Prostate gland (tissue), 2 donors: ENCODE data around the gene ADAR. TPM values are rescaled to one million over a fixed set of nuclear protein-coding genes. Genes with fewer than 3 reads are reported as not detected.
A peak's percentile ranks its signal among the peaks of the same experiment; 100 is the strongest.

ENCODE experiments used
- DNase-seq: peaks from one replicate; pipeline ENCODE4 v3.0.0-alpha.2; 2019; ENCODE audit warnings: low spot score
- H3K27ac ChIP-seq, 2 donors: fragments of 200-600 bp; sonication (generic); 2 replicates each; pipeline ENCODE4 v1.5.1; 2017 to 2019
- H3K27me3 ChIP-seq: fragments of 200-600 bp; sonication (generic); replicated peaks from 2 replicates; pipeline ENCODE4 v1.5.1; 2019; ENCODE audit not compliant: insufficient read depth
- H3K36me3 ChIP-seq, 2 donors: fragments of 200-600 bp; sonication (generic); 1 replicate in 1 of 2; 2 replicates in 1 of 2; pipeline versions ENCODE4 v1.5.1 to v1.8.1; 2017 to 2019
- H3K4me1 ChIP-seq: fragments of 200-600 bp; sonication (generic); replicated peaks from 2 replicates; pipeline ENCODE4 v1.5.1; 2019
- H3K4me3 ChIP-seq, 2 donors: fragments of 200-600 bp; sonication (generic); 2 replicates each; pipeline ENCODE4 v1.5.1; 2017 to 2019
- H3K9me3 ChIP-seq: fragments of 200-600 bp; sonication (generic); 2 replicates; pipeline ENCODE4 v1.5.1; 2017
- POLR2A ChIP-seq: fragments of 450-650 bp; IDR thresholded peaks from one replicate; pipeline ENCODE4 v1.6.1; 2016; ENCODE audit warnings: antibody characterized with exemption, mild to moderate bottlenecking
- POLR2AphosphoS5 ChIP-seq: sonication (generic); formaldehyde crosslinking; IDR thresholded peaks from one replicate; pipeline ENCODE4 v1.6.1; 2017; ENCODE audit warnings: antibody characterized with exemption
- WGBS: methylation state at CpG from one replicate; pipeline ENCODE4 v1.1.5; 2018; 5-methylcytosine and 5-hydroxymethylcytosine counted together
- intact Hi-C: fragments of 100-400 bp; cut with DNase I; formaldehyde crosslinking; loops from one replicate; pipeline ENCODE4 v1.14.2; 2022
- total RNA-seq, 2 donors: library from RNA; depleted of rRNA; stranded (reverse); fragments of >200 nt; gene quantifications; one replicate each; pipeline ENCODE4 v1.1.0, GENCODE V29; 2016
- TF ChIP-seq, protein P1 (sequence below), 4 experiments: fragments of 200-600 bp in 2 of 4; fragments of 450-650 bp in 2 of 4; sonication (generic) in 2 of 4; IDR thresholded peaks; 1 replicate in 3 of 4; 2 replicates in 1 of 4; pipeline ENCODE4 v1.5.1; 2016 to 2019; ENCODE audit warnings: antibody characterized with exemption in 4 of 4, mild to moderate bottlenecking in 2 of 4, moderate library complexity in 2 of 4

The ADAR gene
- total RNA-seq, 2 donors from 2014 or later, result 98.1 to 181 TPM

- TF ChIP-seq POLR2A, result no peak
- no peak for TF ChIP-seq POLR2AphosphoS5
- TF ChIP-seq, protein P1, sequence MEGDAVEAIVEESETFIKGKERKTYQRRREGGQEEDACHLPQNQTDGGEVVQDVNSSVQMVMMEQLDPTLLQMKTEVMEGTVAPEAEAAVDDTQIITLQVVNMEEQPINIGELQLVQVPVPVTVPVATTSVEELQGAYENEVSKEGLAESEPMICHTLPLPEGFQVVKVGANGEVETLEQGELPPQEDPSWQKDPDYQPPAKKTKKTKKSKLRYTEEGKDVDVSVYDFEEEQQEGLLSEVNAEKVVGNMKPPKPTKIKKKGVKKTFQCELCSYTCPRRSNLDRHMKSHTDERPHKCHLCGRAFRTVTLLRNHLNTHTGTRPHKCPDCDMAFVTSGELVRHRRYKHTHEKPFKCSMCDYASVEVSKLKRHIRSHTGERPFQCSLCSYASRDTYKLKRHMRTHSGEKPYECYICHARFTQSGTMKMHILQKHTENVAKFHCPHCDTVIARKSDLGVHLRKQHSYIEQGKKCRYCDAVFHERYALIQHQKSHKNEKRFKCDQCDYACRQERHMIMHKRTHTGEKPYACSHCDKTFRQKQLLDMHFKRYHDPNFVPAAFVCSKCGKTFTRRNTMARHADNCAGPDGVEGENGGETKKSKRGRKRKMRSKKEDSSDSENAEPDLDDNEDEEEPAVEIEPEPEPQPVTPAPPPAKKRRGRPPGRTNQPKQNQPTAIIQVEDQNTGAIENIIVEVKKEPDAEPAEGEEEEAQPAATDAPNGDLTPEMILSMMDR (IDR thresholded peaks at IDR 0.05), result no peak
- WGBS, result 77% methylated on average over 6 of the region's 6 CpGs
- peaks cover 24 to 45% of the 10 kb centered on the region in 2 donors for H3K36me3 ChIP-seq
- intact Hi-C loops, result loop anchor here (10.0 kb wide), 2 partner anchors 146 to 514 kb away; partner anchors contain the start of genes EFNA4 and IL6R
- H3K27me3 ChIP-seq, result no peaks in the 10 kb centered on the region
- no peaks in the 10 kb centered on the region for H3K4me1 ChIP-seq
- no peak overlapping the region for H3K4me3 ChIP-seq
- DNase-seq, result no peak
- no peak overlapping the region for H3K27ac ChIP-seq
- no peaks in the 10 kb centered on the region for H3K9me3 ChIP-seq
Observed at GRCh38 chr1:154550657-154551056, 57.3 kb downstream of the ADAR start.

DNA sequence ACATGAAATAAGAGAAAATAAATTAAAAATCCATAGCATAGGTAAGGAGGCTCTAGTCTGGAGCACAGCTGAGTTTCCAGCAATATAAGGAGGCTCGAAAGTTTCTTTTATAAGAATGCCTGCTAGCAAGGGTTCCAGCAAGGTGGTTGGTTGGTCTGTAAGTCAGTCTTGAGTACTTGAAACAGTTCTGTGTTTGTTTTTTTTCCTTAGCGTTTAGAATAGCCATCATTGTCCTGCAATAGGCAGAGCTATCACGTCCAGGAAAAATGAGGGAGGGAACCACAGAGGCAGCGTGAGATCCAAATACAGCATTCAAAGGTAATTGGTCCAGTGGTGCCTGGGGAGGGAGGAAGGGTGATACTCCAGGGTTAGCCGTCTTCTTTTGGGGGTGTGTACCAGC is 57.9 kb downstream of the ADAR start:
- WGBS, result 58% methylated on average over 5 of the region's 5 CpGs
- H3K27ac ChIP-seq, result no peak overlapping the region

DNA sequence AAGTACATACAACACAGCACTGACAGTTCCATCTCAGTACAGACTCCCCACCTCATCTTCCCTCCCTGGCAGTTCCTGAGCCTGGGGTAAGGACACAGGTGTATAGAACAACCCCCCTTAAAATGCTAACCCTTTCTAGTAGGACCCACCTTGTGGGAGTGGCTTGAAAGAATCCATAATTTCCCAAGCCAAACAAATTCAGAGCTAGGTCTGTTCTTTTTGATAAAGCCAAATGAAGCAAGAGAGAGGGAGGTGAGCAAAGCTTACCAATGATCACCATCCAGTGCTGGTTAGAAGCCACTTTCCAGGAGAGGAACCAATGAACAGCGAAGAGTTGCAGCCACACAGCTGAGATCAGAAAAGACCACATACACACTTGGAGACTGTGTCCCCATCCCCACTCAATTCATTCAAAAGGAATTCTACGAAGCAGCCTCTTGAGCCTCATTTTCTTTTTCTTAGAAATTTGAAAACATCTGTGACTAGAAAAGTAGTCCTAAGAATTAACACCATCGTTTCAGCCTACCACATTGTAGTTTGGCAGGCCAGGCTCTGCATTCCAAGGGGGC is 58.7 kb downstream of the ADAR start:
- H3K27me3 ChIP-seq, result no peaks in the 10 kb centered on the region
- DNase-seq, result no peak
- H3K27ac ChIP-seq, result no peak overlapping the region
- H3K4me3 ChIP-seq, result no peak overlapping the region
- intact Hi-C loops, result no loop called here
- 73% methylated on average over 3 of the region's 3 CpGs for WGBS
- H3K4me1 ChIP-seq, result no peaks in the 10 kb centered on the region
- peaks cover 15 to 34% of the 10 kb centered on the region in 2 donors for H3K36me3 ChIP-seq
- TF ChIP-seq POLR2A (no peak), POLR2AphosphoS5 (no peak)
- TF ChIP-seq, protein P1 (IDR thresholded peaks at IDR 0.05), result no peak
- no peaks in the 10 kb centered on the region for H3K9me3 ChIP-seq

More for the DNA sequence above, 57.9 kb downstream of the ADAR start:
- intact Hi-C loops, result loop anchor here (10.0 kb wide), 2 partner anchors 145 to 515 kb away; partner anchors contain the start of genes EFNA4 and IL6R
- H3K4me1 ChIP-seq, result no peaks in the 10 kb centered on the region
- TF ChIP-seq POLR2AphosphoS5 (no peak), POLR2A (no peak)
- TF ChIP-seq, protein P1 (IDR thresholded peaks at IDR 0.05), result no peak
- no peaks in the 10 kb centered on the region for H3K9me3 ChIP-seq
- DNase-seq, result no peak
- no peak overlapping the region for H3K4me3 ChIP-seq
- peaks cover 22 to 42% of the 10 kb centered on the region in 2 donors for H3K36me3 ChIP-seq
- H3K27me3 ChIP-seq, result no peaks in the 10 kb centered on the region

GRCh38 chr1:154548028-154548427 is 60.0 kb downstream of the ADAR start:
- TF ChIP-seq, protein P1 (IDR thresholded peaks at IDR 0.05), result no peak
- no peak for TF ChIP-seq POLR2A
- 18% methylated on average over 1 of the region's 1 CpG for WGBS
- Histone ChIP-seq H3K9me3 (no peaks in the 10 kb centered on the region), H3K4me1 (no peaks in the 10 kb centered on the region), H3K27me3 (no peaks in the 10 kb centered on the region), H3K27ac (peak overlapping the region in 1 of 2 donors; percentile 1), H3K4me3 (no peak overlapping the region), H3K36me3 (peaks cover 15 to 23% of the 10 kb centered on the region in 2 donors)
- no peak for DNase-seq
- intact Hi-C loops, result no loop called here

DNA sequence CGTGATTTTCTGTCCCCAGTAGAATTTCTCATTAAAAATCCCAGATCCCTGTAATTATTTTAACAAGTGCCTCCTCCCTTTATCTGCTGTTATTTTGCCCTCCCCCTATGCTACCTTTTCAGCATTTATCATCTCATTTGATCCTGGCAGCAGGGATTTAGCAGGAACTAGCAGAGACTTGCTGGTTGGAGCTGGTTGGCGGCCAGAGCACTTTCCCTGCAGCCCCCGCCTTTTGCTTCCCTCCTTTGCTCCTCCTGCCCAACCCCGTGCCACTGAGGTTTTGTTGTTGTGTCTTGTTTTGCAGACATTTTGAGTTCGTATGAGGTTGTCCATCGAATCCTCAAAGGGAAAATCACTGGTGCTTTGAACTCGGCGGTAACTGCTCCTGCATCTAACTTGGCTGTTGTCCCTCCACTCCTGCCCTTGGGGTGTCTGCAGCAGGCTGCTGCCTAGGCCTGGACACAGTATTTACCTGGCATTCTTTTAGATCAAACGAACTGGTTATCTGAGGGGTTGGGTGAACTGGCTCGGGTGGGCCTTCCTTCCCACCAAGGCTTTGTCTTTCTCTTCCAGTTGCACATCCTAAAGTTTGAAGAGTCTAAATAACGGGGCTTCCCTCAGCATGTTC is 60.8 kb downstream of the ADAR start:
- Histone ChIP-seq H3K4me1 (no peaks in the 10 kb centered on the region), H3K9me3 (no peaks in the 10 kb centered on the region), H3K27me3 (no peaks in the 10 kb centered on the region), H3K27ac (peak overlapping the region; percentile 1 to 7), H3K4me3 (no peak overlapping the region), H3K36me3 (peaks cover 12 to 15% of the 10 kb centered on the region in 2 donors)
- intact Hi-C loops, result no loop called here
- no peak for DNase-seq
- TF ChIP-seq POLR2A (no peak), POLR2AphosphoS5 (no peak)
- TF ChIP-seq, protein P1 (IDR thresholded peaks at IDR 0.05), result no peak
- whole genome bisulfite sequencing, result 42% methylated on average over 11 of the region's 11 CpGs
